HG03196 (cell line): ENCODE results near the gene NELL1.
"Not testable (repeated sequence)": the region's sequence is repeated elsewhere in the genome, so short reads cannot be mapped to it uniquely, and the experiment has no call there.

Experiments used
- ATAC-seq: cut with Tn5 transposase; IDR thresholded peaks from one replicate; pipeline ENCODE4 v1.9.1; 2021; ENCODE audit not compliant: unreplicated experiment

NELL1 gene

GRCh38 chr11:21180182-21180581 lies 510.8 kb downstream of the NELL1 start:
- no peak for ATAC-seq

- no peak for ATAC-seq
Measured at GRCh38 chr11:21185959-21186358, 516.6 kb downstream of the NELL1 start.

- ATAC-seq, result no peak
Measured at GRCh38 chr11:21190181-21190580, 520.8 kb downstream of the NELL1 start.

- no peak for ATAC-seq
Measured at GRCh38 chr11:21195995-21196394, 526.6 kb downstream of the NELL1 start.

GRCh38 chr11:21198498-21198897 lies 529.1 kb downstream of the NELL1 start:
- ATAC-seq, result no peak

- no peak for ATAC-seq
Measured at GRCh38 chr11:21205205-21205604, 535.8 kb downstream of the NELL1 start.

- ATAC-seq, result no peak
Measured at GRCh38 chr11:21225860-21226259, 556.5 kb downstream of the NELL1 start.

GRCh38 chr11:21229224-21229623 lies 559.8 kb downstream of the NELL1 start:
- ATAC-seq, result no peak

GRCh38 chr11:21250196-21250595 lies 580.8 kb downstream of the NELL1 start:
- no peak for ATAC-seq

GRCh38 chr11:21254055-21254454 lies 584.7 kb downstream of the NELL1 start:
- ATAC-seq, result no peak

GRCh38 chr11:21254790-21255189 lies 585.4 kb downstream of the NELL1 start:
- no peak for ATAC-seq

- no peak for ATAC-seq
Measured at GRCh38 chr11:21257461-21257860, 588.1 kb downstream of the NELL1 start.

- ATAC-seq, result no peak
Measured at GRCh38 chr11:21258414-21258813, 589.0 kb downstream of the NELL1 start.

- ATAC-seq, result no peak
Measured at GRCh38 chr11:21260101-21260500, 590.7 kb downstream of the NELL1 start.

GRCh38 chr11:21262992-21263391 lies 593.6 kb downstream of the NELL1 start:
- no peak for ATAC-seq

- ATAC-seq, result no peak
Measured at GRCh38 chr11:21264125-21264524, 594.7 kb downstream of the NELL1 start.

- no peak for ATAC-seq
Measured at GRCh38 chr11:21268036-21268435, 598.6 kb downstream of the NELL1 start.

- not testable (repeated sequence) for ATAC-seq
Measured at GRCh38 chr11:21272139-21272538, 602.8 kb downstream of the NELL1 start.

- ATAC-seq, result no peak
Measured at GRCh38 chr11:21278840-21279239, 609.5 kb downstream of the NELL1 start.

GRCh38 chr11:21285104-21285503 lies 615.7 kb downstream of the NELL1 start:
- ATAC-seq, result no peak

GRCh38 chr11:21289686-21290085 lies 620.3 kb downstream of the NELL1 start:
- ATAC-seq, result no peak

GRCh38 chr11:21295508-21295907 lies 626.1 kb downstream of the NELL1 start:
- ATAC-seq, result no peak

- ATAC-seq, result no peak
Measured at GRCh38 chr11:21301981-21302380, 632.6 kb downstream of the NELL1 start.
